Brain pericyte (primary cell): ENCODE results near the gene ACTN1.

Experiments
- DNase-seq: peaks from one replicate; pipeline ENCODE4 v3.0.0-alpha.2; 2012; ENCODE audit warnings: low read depth, low spot score

Gene ACTN1

DNA sequence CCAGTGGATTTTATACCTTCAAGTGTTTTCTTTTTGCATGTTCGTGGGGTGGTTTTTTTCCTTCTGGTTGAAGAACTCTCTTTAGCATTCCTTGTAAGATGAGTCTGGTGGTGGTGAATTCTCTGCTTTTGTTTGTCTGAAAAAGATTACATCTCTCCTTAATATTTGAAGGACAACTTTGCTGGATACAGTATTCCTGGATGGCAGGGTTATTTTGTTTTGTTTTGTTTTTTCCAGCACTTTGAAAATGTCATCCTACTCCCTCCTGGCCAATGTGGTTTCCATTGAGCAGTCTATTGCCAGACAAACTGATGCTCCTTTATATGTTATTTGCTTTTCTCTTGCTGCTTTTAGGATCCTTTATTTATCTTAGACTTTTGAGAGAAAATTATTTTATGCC lies 143.0 kb downstream of the ACTN1 start:
- DNase-seq, result no peak

DNA sequence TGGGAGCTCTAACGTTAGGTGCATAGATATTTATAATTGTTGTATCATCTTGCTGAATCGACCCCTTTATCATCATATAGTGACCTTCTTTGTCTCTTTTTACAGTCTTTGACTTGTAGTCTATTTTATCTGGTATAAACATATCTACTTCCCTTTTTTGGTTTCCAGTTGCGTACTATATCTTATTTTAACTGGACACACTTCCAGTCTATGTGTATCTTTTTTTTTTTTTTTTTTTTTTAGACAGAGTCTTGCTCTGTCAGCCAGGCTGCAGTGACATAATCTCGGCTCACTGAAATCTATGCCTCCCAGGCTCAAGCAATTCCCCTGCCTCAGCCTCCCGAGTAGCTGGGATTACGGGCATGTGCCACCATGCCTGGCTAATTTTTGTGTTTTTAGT lies 144.3 kb downstream of the ACTN1 start:
- no peak for DNase-seq

DNA sequence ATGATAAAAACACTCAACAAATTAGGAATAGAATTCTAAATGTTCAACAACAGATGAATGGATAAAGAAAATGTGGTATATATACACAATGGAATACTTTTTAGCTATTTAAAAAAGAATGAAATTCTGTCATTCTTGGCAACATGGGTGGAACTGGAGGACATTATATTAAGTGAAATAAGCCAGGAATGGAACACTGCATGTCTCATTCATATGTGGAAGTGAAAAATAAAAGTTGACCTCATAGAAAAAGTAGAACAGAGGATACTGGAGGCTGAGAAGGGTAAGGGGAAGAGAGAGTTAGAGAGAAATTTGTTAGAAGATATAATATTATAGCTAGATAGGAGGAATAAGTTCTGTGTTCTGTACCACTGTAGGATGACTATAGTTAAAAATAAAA lies 150.4 kb downstream of the ACTN1 start:
- DNase-seq, result no peak

DNA sequence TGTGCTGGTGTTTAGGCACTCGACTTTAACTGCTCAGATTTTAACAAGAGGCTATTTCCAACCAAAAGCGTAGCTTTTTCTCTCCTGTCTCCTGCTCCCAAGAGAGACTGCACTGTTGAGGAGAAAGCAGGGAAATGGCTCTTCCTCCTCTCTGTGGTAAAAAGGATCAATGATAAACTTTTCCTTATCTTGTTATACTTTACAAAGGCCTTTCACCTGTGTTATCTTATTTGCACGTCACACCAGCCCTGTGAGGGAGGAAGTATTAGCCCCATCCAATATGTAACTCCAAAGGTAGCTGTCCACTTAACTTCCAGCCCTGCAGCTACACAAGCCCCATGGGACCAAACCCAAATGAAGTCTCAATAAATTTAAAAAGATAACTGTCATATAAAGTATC lies 153.4 kb downstream of the ACTN1 start:
- no peak for DNase-seq

DNA sequence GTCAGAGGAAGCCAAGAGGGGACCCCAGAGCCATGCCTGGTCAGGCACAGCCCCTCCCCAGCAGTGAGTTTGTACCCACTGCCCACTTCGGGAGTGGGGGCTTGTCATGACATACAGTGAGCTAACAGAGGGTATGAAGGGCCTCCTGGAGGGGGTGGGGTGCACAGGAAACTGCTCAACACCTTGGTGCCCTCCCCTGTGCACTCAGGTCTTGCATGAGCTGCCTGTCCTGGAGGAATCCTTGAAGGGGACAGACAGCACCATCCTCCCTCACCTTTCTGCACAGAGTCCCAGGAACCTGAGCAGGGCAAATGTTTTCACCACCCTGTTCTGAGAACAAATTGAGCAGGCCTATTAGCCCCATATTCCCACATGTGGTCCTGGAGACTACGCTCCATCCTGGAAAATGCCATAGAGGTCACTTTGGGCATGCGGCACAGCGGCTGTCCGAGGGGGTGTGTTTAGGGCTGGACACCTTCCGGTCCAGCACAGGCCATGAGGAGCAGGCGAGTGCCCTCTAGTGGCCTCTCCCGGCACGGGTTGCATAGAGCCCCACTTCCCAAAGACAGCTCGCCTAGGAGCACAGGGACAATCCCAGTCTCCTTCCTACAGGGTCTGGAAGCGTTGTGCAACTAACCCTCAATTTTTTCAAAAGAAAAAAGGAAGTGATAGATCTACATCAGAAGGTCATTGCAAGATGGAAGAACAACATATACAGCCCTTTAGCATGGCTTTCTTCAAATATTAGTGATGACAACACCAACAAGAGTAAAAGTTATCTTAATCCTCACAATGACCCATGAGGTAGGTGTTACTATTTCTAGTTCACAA lies 154.4 kb downstream of the ACTN1 start:
- DNase-seq, result no peak

DNA sequence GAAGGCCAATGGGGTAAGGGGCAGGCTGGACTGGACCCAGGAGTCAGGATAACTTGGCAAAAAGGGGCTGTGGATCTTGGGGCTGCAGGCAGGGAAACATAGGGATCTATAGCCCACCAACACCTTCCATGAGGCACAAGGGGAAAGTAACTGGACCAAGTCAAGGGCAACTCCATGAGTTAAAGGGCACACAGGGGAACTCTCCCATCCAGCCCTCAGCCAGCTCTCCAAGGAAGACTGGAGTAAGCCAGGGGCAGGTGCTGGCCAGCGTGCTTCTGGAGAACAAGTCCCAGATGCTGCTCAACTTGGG lies 154.9 kb downstream of the ACTN1 start:
- no peak for DNase-seq
